HepG2 (cell line): ENCODE data around the gene FUCA2. TPM values are rescaled to one million over a fixed set of nuclear protein-coding genes. Genes with fewer than 3 reads are reported as not detected.

ENCODE experiments used
- CCAR2 ChIP-seq: fragments of 200-400 bp; formaldehyde crosslinking; optimal IDR thresholded peaks from 2 replicates; pipeline ENCODE3; 2018; ENCODE audit warnings: low read depth, mild to moderate bottlenecking, low read length, moderate library complexity
- DZIP1 ChIP-seq: sonication (generic); formaldehyde crosslinking; IDR thresholded peaks from 2 replicates; pipeline ENCODE4 v1.5.0; 2020; ENCODE audit warnings: mild to moderate bottlenecking, missing genetic modification reagents
- GATA4 ChIP-seq: sonication (generic); IDR thresholded peaks from 2 replicates; pipeline ENCODE4 v1.6.1; 2016; ENCODE audit warnings: antibody characterized with exemption, low read depth, borderline replicate concordance
- HNRNPK ChIP-seq: fragments of 200-400 bp; formaldehyde crosslinking; IDR thresholded peaks from 2 replicates; pipeline ENCODE4 v1.6.1; 2018; ENCODE audit warnings: low read length, low read depth, moderate library complexity, mild to moderate bottlenecking; ENCODE audit not compliant: poor library complexity, severe bottlenecking
- MIER3 ChIP-seq: IDR thresholded peaks from 2 replicates; pipeline ENCODE4 v1.6.1; 2016; ENCODE audit warnings: missing compliant biosample characterization, borderline replicate concordance
- NPAS2 ChIP-seq: sonication (generic); formaldehyde crosslinking; IDR thresholded peaks from 2 replicates; pipeline ENCODE4 v1.8.0; 2022; ENCODE audit warnings: mild to moderate bottlenecking, missing genetic modification reagents, borderline replicate concordance
- PHF5A ChIP-seq: IDR thresholded peaks from one replicate; pipeline ENCODE4 v1.6.1; 2018; ENCODE audit warnings: low read depth, missing genetic modification reagents; ENCODE audit not compliant: unreplicated experiment
- RFX5 ChIP-seq: IDR thresholded peaks from 2 replicates; pipeline ENCODE4 v1.6.1; 2011; ENCODE audit warnings: low read depth, low read length, improper control_type of control experiment
- RFXAP ChIP-seq: sonication (generic); formaldehyde crosslinking; IDR thresholded peaks from 2 replicates; pipeline ENCODE4 v1.4.0; 2020; ENCODE audit warnings: missing genetic modification reagents, borderline replicate concordance
- SAP130 ChIP-seq: IDR thresholded peaks from 2 replicates; pipeline ENCODE4 v1.6.1; 2016; ENCODE audit warnings: low read depth
- SETDB1 ChIP-seq: sonication (generic); formaldehyde crosslinking; IDR thresholded peaks from 2 replicates; pipeline ENCODE4 v1.5.1; 2020; ENCODE audit warnings: missing genetic modification reagents, mild to moderate bottlenecking, borderline replicate concordance
- SP5 ChIP-seq: IDR thresholded peaks from 2 replicates; pipeline ENCODE4 v1.6.1; 2016; ENCODE audit warnings: low read depth, borderline replicate concordance
- ZEB1 ChIP-seq: IDR thresholded peaks from 2 replicates; pipeline ENCODE4 v1.6.1; 2012; ENCODE audit warnings: mild to moderate bottlenecking, low read depth, inconsistent platforms; ENCODE audit not compliant: insufficient replicate concordance
- ZFP90 ChIP-seq: sonication (generic); formaldehyde crosslinking; IDR thresholded peaks from 2 replicates; pipeline ENCODE4 v1.8.0; 2022; ENCODE audit warnings: missing genetic modification reagents, mild to moderate bottlenecking, inconsistent platforms, borderline replicate concordance
- ZNF256 ChIP-seq: sonication (generic); formaldehyde crosslinking; conservative IDR thresholded peaks from 2 replicates; pipeline ENCODE4 v1.4.0; 2020; ENCODE audit warnings: missing genetic modification reagents
- ZNF615 ChIP-seq: sonication (generic); formaldehyde crosslinking; IDR thresholded peaks from 2 replicates; pipeline ENCODE4 v1.5.0; 2020; ENCODE audit warnings: mild to moderate bottlenecking, missing genetic modification reagents, borderline replicate concordance
- ZNF772 ChIP-seq: sonication (generic); formaldehyde crosslinking; IDR thresholded peaks from 2 replicates; pipeline ENCODE4 v1.5.0; 2020; ENCODE audit warnings: mild to moderate bottlenecking, missing genetic modification reagents
- polyA plus RNA-seq, 8 experiments: library from polyadenylated mRNA; depleted of rRNA in 3 of 8; stranded (reverse) in 7 of 8; unstranded in 1 of 8; fragments of >200 nt; fragmentation: Illumina TruSeq in 4 of 8; extraction: Trizol in 4 of 8; gene quantifications; 2 replicates each; pipeline versions ENCODE4 v1.2.1 to v1.2.3, GENCODE V29; 2011 to 2016; ENCODE audit warnings: low read depth in 4 of 8, missing spikeins in 1 of 8, mixed read lengths in 1 of 8; ENCODE audit not compliant: insufficient read depth in 1 of 8
- total RNA-seq, 5 experiments: library from RNA; depleted of rRNA; stranded (reverse); fragments of >200 nt; fragmentation: Illumina TruSeq; extraction: Trizol; gene quantifications; 2 replicates each; pipeline ENCODE4 v1.2.3, GENCODE V29; 2016; ENCODE audit warnings: low read depth in 1 of 5
- TF ChIP-seq, protein P1 (sequence below): IDR thresholded peaks from 2 replicates; pipeline ENCODE4 v1.6.1; 2016; ENCODE audit warnings: mild to moderate bottlenecking, missing biosample characterization, missing genetic modification reagents
- TF ChIP-seq, protein P2 (sequence below): sonication (generic); formaldehyde crosslinking; IDR thresholded peaks from 2 replicates; pipeline ENCODE4; 2020; ENCODE audit warnings: missing genetic modification reagents, mild to moderate bottlenecking, borderline replicate concordance

Gene FUCA2
- total and polyA plus RNA-seq, 2 of the 13 experiments (the other 11 are each of a cell fraction or from before 2014, with no cell fraction given): 87.4 to 144 TPM

- TF ChIP-seq SP5 (CRISPR knock-in tag) (0 out of 2 replicates have a peak, but pooled peaks have one; percentile 19), ZNF615 (CRISPR knock-in tag) (no peak), ZFP90 (CRISPR knock-in tag) (0 out of 2 replicates have a peak, but pooled peaks have one; percentile 28), MIER3 (CRISPR knock-in tag) (no peak), RFX5 (no peak), HNRNPK (peak; percentile 81), ZEB1 (no peak), GATA4 (no peak), SETDB1 (CRISPR knock-in tag) (no peak), PHF5A (CRISPR knock-in tag) (no peak), ZNF256 (CRISPR knock-in tag) (no peak), NPAS2 (CRISPR knock-in tag) (no peak), ZNF772 (CRISPR knock-in tag) (0 out of 2 replicates have a peak, but pooled peaks have one; percentile 54), RFXAP (no peak), SAP130 (CRISPR knock-in tag) (peak; percentile 46; the same call in 1 of the 2 replicates), DZIP1 (CRISPR knock-in tag) (no peak), CCAR2 (no peak)
- TF ChIP-seq, protein P1, sequence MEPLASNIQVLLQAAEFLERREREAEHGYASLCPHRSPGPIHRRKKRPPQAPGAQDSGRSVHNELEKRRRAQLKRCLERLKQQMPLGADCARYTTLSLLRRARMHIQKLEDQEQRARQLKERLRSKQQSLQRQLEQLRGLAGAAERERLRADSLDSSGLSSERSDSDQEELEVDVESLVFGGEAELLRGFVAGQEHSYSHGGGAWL (CRISPR knock-in tag): no peak
- TF ChIP-seq, protein P2, sequence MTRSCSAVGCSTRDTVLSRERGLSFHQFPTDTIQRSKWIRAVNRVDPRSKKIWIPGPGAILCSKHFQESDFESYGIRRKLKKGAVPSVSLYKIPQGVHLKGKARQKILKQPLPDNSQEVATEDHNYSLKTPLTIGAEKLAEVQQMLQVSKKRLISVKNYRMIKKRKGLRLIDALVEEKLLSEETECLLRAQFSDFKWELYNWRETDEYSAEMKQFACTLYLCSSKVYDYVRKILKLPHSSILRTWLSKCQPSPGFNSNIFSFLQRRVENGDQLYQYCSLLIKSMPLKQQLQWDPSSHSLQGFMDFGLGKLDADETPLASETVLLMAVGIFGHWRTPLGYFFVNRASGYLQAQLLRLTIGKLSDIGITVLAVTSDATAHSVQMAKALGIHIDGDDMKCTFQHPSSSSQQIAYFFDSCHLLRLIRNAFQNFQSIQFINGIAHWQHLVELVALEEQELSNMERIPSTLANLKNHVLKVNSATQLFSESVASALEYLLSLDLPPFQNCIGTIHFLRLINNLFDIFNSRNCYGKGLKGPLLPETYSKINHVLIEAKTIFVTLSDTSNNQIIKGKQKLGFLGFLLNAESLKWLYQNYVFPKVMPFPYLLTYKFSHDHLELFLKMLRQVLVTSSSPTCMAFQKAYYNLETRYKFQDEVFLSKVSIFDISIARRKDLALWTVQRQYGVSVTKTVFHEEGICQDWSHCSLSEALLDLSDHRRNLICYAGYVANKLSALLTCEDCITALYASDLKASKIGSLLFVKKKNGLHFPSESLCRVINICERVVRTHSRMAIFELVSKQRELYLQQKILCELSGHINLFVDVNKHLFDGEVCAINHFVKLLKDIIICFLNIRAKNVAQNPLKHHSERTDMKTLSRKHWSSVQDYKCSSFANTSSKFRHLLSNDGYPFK (CRISPR knock-in tag): no peak
These were observed 25.6 kb upstream of the FUCA2 start (continued) for GRCh38 chr6:143536866-143537691.
